Measurements from ENCODE around the gene TTYH1.
"Not testable (repeated sequence)": the region's sequence is repeated elsewhere in the genome, so short reads cannot be mapped to it uniquely, and the experiment has no call there.

The TTYH1 gene

DNA sequence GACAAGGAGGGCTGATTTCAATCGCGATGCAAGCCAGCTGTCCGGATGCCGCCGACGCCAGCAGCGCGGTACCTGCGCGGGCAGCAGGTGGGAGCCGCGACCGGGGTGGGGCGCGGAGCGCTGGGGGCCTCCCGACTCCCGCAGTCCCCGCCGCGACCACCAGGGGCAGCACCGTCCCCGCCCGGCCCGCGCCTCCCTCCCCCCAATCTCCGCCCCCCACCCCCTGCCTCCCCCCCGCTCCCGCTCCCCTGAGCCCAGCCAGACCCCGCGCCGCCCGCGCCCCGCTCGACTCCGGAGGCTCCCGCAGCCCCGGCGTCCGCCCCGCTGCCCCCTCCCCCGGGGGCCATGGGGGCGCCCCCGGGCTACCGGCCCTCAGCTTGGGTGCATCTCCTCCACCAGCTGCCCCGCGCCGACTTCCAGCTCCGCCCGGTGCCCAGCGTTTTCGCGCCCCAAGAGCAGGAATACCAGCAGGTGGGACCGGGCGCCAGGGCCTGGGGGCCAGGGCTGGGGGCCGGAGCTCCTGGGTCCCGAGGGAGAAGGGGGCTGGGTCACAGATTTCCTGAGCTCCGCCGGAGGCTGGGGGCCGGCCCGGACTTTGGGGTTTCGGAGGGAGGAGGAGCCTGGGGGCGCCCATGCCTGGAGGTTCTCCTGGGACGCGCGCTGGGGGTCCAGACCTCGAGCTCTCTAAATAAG lies at the start of gene TTYH1:
TSS of gene TTYH1 (plus strand) at position 257 of the 693 bp plus-strand sequence. CDS start at position 346, 89 bp downstream.
- FAIRE-seq, result no peak
- no peak for DNase-seq (ENCODE audit: insufficient read length, low spot score)

DNA sequence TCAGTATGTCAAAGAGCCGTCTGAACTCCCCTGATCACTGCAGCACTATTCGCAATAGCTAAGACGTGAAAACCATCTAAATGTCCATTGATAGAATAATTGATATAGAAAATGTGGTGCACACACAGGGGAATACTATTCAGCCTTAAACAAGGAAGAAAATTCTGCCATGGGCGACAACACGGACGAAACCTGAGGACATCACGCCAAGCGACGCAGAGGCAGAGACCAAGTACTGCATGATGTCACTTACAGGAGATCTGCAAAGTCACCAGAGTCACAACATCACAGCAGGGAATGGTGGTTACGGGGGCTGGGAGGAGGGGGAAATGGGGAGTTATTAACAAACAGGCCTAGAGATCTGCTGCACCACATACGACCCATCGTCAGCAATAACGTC lies 49.5 kb upstream of the TTYH1 start:
- not testable (repeated sequence) for DNase-seq (ENCODE audit: insufficient read length, low spot score)
- FAIRE-seq, result peak; percentile 35

DNA sequence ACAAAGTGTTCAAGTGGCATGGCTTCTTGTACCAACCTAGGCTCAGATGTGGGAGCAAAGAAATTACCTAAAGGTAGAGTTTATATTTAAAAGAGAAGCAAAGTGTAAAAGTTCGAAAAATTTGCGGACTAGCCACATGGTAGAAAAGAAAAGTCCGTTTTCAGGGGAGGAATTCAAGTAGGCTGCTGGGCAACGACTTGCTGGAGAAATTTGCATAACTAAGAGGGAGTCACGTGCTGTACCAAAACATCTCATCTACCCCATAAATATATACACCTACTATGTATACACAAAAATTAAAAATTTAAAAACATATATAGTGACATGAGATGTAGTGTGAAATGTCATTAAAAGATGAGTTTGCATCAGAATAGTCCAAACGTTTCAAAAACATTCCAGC lies 48.5 kb upstream of the TTYH1 start:
- no peak for FAIRE-seq
- no peak for DNase-seq (ENCODE audit: insufficient read length, low spot score)

DNA sequence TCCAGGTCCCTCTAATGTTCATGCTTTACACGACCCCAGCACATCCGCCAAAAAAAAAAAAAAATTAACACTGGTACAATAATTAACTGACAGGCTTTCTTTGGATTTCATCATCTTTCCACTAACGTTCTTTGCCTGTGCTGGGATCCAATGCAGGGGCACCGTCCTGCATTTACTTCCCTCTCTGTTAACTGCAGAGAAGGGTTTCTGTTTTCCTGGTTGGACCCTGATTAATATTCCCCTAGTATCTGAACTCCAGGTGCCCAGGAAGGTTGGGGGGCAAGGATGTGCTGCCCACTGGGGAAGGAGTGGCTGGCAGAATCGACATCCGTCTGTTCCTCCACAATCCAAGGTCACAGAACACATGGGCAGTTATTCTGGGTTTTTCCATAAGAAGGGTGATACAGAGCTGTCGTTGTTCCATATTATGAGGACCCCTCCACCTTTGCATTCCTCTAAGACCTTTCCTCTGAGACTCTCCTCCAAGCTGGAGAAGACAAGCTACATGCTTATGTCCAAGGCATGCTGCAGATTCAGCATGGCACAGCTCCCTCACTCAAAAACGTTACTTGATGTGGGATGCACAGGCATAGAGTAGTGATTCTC lies 46.1 kb upstream of the TTYH1 start:
- DNase-seq (ENCODE audit: insufficient read length, low spot score), result no peak
- no peak for FAIRE-seq

DNA sequence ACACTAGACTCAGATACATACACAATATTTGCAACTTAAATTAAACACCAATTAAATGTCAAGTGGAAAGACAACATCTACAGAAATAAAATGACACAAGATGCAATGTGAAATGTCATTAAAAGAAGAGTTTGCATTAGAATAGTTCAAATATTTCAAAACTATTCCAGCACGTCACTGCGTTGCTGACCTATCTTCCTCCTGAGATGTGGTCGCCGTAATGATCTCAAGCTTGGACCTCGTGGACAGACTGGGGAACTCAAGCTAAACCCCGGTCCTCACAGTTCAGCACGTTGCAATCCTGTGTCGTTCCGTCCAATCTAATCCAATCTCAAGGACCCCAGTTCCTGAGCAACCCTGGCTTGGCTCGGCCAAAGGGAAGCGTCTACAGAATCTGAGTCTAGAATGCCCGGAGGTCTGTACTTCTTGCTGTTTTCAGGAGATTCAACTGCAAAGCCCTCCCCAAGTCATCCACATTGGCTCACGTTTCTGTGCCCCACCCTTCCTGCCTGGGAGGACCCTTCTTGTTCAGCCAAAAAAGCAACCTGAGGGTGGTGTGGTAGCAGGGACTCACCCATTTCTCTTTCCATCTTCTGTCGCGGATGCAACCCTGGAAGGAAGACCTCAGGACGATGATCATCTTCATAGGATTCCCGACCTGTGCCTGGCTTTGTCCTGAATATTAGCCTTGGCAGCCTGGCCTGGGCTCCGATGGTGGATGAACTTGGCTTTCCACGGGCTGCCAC lies 45.4 kb upstream of the TTYH1 start:
- FAIRE-seq; DNase-seq (ENCODE audit: insufficient read length, low spot score): not testable (repeated sequence)

DNA sequence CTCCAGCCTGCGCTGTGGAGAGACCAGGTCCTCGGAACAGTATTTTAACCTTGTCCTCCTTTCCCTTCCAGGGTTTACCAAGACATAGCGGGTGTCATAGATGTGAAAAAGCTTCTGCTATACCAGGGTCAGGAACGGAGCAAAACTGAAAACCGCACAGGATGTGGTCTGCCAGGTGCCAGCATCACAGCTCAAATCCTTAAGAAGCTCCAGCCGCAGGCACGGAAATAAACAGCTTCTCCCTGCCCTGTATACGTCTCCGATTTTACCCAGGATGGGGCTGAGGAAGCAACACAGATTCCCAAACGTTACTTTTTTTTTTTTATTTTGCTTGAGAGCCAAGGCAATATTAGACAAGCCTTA lies 44.8 kb upstream of the TTYH1 start:
- FAIRE-seq, result peak; percentile 73
- not testable (repeated sequence) for DNase-seq (ENCODE audit: insufficient read length, low spot score)

DNA sequence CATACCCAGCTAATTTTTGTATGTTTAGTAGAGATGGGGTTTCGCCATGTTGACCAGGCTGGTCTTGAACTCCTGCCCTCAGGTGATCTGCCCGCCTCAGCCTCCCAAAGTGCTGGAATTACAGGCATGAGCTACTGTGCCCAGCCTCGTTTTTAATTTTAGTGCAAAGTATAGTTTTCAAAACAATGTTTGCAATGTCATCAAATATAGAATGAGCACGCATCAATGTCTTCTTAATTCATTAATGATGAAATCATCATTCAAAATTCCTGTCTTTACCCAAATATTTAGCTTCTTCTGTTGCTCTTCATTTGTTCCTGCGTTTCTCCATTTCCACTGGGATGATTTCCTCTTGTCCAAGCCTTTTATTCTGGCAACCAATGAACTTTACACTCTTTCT lies 43.8 kb upstream of the TTYH1 start:
- not testable (repeated sequence) for FAIRE-seq

DNA sequence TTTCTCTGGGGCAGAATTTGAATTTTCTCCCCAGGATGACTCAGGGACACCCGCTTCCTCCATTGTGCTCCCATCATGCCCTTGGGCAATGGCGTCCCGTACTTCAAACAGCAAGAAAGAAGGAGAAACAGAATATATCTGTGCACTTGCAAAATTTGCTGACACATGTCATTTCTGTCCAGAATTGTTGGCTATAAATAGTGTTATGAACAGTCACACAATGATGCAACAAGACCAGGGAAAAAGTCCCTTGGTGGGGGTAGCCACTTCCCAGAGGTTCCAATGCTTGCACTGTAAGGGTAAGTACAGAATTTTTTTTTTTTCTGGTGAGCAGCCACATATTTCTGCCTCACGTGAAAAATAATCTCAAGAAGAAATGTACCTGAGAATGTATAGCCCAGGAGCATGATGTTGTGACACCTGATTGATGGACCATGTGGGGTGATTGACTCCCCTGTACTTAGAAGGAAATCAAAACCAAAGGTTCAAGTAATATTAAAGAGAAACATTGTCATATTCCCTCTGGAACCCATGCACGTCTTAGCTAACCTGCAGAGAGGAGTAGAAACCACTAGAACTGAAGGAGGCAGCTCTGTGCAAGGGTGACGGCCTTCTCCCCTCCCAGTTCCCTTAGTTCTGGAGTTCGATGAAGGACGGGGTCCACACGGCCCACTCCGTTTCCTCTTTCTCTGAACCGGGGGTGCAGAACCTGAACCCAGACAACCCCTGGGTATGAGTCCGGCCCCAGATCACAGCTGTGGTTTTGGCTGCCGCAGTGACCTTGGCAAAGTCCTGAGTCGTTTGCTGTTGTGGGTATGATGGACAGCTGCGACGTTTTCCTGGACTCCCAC lies 41.3 kb upstream of the TTYH1 start:
- FAIRE-seq, result no peak
- no peak for DNase-seq (ENCODE audit: insufficient read length, low spot score)

More for the DNA sequence above, 43.8 kb upstream of the TTYH1 start:
- DNase-seq (ENCODE audit: insufficient read length, low spot score), result not testable (repeated sequence)

DNA sequence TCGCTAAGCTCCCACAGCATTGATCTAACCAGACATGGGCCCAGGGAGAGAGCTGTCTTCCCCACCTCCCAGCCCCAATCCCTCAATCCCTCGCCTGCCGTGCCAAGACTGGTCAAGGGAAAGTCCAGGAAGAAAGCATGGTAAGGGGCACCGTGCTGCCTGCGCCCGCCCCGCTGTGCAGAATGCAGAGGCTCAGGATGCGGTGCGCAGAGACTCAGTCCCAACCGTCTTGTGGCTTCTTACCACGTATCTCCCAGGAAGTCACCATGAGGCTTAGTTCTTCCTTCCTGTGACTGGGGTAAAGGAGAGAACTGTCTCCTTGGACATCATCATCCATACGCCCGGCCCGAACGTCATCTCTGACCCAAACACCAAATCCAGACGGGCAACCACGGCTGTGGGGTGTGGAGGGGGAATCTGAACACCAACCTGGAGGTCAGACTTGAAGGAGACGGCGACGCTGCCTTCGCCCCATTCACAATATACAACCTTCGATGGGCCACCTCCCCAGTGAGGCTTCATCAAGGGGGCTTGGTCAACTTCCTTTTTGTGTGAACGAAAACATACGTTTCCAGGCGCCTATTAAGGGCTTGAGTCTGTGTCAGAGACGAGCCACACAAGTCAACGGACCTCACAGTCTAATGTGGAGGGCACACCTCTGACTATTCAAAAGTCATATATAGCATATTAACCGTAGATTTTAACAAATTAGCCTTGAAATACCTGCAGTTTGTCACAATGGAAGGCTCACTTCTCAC lies 39.9 kb upstream of the TTYH1 start:
- FAIRE-seq, result peak; percentile 14
- not testable (repeated sequence) for DNase-seq (ENCODE audit: insufficient read length, low spot score)

DNA sequence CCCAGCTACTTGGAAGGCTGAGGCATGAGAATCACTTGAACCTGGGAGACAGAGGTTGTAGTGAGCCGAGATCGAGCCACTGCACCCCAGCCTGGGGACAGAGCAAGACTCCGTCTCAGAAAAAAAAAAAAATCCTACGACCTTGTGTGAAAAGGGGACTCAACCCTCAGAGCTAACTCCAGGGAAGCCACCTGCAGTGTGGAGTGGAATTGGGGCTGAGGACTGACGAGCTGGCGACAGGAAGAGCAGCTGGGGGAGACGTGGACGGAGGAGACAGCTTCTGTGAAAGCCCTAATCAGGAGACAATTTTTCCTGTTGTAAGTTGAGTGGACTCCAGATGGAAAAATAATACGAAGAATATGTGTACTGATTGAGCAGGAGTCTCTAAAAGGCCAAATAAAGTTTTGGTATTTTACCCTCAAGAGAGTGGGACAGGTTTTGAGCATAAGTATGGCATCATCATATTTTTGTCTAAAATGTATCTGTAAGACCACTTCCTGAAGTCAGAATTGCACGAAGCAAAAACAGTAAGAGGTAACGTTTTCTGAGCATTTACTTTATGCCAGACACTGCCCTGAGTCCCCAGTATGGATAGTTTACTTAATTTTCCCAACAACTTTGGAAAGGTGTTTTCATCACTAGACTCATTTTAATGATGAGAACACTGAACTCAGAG lies 38.5 kb upstream of the TTYH1 start:
- no peak for FAIRE-seq

DNA sequence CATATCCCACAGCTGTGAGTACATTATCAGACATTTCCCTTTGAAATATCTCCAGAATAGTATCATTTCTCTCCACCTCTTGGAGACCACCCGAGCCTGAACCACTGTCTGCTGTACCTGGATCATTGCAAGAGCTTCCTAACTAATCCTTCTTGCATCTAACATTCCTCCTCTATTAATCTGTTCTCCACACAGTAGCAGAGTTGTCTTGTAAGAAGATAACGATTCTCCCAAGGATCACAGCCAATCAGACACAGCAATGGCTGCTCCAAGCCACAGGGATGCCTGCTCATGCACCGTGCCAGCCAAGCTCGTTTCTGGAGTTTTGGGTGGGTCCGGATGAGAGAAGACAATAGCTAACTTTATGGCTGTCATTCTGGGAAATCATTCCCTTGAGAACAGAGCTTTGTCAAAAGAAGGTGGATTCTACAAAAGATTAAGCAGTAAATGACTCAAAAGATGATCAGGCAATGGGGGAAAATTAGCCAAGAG lies 36.0 kb upstream of the TTYH1 start:
- DNase-seq (ENCODE audit: insufficient read length, low spot score) (no peak), FAIRE-seq (no peak)

More for the DNA sequence above, 38.5 kb upstream of the TTYH1 start:
- DNase-seq (ENCODE audit: insufficient read length, low spot score), result no peak

DNA sequence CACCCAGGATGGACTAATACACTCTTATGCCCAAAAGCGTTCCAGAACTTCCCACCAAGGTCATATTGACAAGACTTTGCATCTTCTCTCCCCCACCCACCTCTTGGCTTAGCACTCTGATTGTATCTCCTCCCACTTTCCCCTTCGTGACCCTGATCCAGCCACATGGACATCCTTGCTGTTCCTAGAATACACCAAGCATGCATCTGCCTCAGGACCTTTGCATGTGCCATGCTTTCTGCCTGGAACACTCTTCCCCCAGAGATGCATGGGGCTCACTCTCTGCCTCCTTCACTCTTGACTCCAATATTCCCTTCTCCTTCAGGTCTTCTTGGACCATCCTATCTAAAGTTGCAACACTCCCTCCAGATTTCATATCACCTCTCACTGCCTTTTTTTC lies 34.4 kb upstream of the TTYH1 start:
- DNase-seq (ENCODE audit: insufficient read length, low spot score) (no peak), FAIRE-seq (no peak)

DNA sequence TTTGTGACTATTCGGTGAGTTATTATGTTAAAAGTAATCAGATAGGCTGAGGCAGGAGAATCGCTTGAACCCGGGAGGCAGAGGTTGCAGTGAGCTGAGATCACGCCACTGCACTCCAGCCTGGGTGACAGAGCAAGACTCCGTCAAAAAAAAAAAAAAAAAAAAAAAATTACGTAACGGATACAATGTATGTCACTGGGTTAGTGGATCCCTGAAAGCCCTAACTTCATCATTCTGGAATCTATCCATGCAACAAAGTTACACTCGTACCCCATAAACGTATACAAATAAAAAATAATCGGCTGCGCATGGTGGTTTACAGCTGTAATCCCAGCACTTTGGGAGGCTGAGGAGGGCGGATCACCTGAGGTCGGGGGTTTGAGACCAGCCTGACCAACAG lies 33.2 kb upstream of the TTYH1 start:
- FAIRE-seq; DNase-seq (ENCODE audit: insufficient read length, low spot score): not testable (repeated sequence)

DNA sequence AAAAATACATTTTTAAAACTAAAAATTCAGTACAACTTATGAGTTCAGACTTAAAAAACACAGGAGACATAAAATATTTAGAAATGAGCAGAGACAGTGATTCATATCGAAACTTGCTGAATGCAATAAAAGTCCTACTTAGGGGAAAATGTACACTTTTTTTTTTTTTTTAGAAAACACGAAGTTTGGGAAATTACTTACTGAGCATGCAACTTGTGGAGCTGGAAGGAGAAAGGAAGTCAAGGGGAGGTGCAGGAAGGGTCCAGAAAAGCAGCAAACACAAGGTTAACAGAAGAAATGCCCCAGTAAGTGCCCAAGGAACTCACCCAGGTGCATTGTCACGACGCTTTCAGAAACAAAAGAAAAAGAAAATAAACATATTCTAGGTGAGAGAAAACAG lies 31.9 kb upstream of the TTYH1 start:
- no peak for FAIRE-seq

DNA sequence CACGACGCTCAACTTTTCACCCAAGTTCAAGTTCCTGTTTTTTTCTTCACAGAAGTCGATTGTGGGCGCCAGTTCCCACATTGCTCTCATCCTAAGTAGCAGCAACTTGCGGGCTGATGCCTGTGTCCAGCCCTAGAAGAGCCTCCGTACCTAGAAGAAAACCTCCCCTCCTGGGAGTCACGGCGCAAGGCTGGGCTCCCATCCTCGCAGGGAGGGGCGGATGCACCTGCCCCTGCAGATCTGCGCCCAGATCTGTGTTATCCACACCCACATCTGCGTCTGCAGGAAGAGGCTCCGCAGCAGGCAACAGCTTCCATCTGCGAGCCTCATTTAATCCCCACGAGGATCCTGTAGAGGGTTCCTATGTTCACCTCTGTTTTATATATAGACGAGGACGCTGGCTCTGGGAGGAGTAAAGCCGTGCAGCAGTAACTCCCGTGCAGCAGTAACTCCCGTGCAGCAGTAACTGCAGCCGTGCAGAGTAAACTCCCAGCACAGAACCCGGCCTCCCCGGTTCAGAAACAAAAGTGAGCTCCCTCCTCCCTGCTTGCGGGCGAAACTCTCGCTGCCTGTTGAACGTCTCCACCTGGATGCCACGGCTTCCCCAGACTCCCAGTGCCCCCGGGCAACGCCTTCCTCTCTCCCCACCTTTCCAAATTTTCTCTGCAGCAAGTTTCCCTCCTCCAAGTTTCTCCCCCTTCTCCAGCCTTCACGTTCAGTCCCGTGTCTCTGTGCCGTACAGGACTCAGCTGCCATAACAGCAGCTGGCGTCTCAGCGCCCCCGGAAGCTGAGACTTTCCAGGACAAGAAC lies 27.1 kb upstream of the TTYH1 start:
- no peak for DNase-seq (ENCODE audit: insufficient read length, low spot score)
- FAIRE-seq, result no peak

More for the DNA sequence above, 31.9 kb upstream of the TTYH1 start:
- DNase-seq (ENCODE audit: insufficient read length, low spot score), result no peak

DNA sequence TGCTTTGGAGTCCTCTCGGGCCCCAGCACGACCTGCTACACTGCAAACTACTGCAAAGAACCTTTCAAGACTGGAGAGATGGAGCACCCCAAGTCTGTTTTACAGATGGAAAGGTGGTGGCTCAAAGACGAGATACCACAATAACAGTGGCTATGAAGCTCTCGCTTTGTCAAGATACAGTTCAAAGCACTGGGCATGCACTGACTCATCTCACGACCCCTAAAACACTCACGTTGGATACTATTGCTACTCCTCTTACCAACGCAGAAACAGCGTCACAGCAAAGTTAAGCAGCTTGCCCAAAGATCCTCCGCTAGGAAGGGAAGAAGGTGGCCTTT lies 26.5 kb upstream of the TTYH1 start:
- DNase-seq (ENCODE audit: insufficient read length, low spot score), result no peak
- no peak for FAIRE-seq

DNA sequence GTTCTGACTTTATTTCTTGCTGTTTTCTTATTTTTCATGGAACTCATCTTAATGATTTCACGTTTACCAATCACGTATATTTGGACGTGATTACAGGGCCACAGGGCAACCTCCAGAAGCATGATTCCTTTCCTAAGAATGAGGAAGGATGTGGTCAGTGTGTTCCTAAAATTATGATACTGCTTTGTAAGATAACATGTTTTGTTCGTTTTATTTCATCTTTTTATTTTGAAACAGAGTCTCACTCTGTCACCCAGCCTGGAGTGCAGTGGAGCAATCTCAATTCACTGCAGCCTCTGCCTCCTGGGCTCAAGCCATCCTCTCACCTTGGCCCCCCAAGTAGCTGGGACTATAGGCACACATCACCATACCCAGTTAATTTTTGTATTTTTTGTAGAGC lies 25.7 kb upstream of the TTYH1 start:
- FAIRE-seq (no peak), DNase-seq (ENCODE audit: insufficient read length, low spot score) (no peak)

DNA sequence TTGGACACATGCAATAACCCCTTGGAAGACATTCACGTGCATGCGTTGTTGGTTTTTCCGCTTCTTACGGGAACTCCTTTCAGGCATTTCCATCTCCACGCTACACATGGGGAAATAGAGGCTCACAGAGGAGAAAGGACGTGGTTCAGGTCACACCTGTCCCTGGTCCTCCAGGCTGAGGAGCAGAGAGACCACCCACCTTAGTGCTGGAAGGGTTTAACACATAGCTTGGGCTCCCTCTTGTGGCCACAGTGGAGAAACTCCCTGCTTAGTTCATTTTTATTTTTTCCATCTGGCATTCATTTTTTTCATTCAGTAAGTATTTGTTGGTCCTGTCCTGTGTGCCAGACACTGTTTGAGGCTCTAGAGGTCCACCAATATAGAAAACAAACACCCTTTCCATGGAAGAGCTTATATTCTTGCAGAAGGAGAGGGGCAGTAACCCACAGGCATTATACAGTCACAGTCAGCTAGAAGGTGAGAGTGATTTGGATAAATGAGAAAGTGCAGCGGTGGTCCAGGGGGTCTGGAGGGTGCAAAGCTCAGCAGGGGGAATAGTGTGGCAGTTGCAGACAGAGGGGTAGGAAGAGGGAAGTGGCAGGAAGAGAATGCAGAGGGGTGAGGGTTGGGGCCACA lies 24.2 kb upstream of the TTYH1 start:
- peak; percentile 91 for FAIRE-seq

More for the DNA sequence above, 24.2 kb upstream of the TTYH1 start:
- DNase-seq (ENCODE audit: insufficient read length, low spot score), result no peak

Data from GM19239 (cell line).